PC-3 (cell line): ENCODE data around the gene MAFB. TPM values are rescaled to one million over a fixed set of nuclear protein-coding genes. Genes with fewer than 3 reads are reported as not detected.

Experiments
- ATAC-seq: fragments of 200-7000 bp; cut with Tn5 transposase; 2 replicates; pipeline ENCODE4 v1.9.1; 2020; ENCODE audit warnings: mild to moderate bottlenecking, moderate library complexity
- BruUV-seq: library from RNA; stranded (reverse); fragments of 400-500 nt; replicated peaks from 2 replicates; lab custom pipeline; 2021; lab: Mats Ljungman, UMichigan
- CTCF ChIA-PET: fragments of 300-600 bp; sonication (Branson Sonifier 250); formaldehyde crosslinking; loops from one replicate; lab custom pipeline; 2022; ENCODE audit warnings: antibody characterized with exemption; lab: Charles Lee
- POLR2A ChIA-PET: fragments of 300-600 bp; sonication (Branson Sonifier 250); formaldehyde crosslinking; loops from one replicate; lab custom pipeline; 2022; ENCODE audit warnings: antibody characterized with exemption; ENCODE audit not compliant: unreplicated experiment; lab: Charles Lee
- DNase-seq: peaks from one replicate; pipeline ENCODE4 v3.0.0-alpha.2; 2015
- H2AFZ ChIP-seq: fragments of 300-600 bp; sonication (generic); 2 replicates; pipeline ENCODE4 v1.6.0; 2016; ENCODE audit warnings: antibody characterized with exemption, low read length
- H3F3A ChIP-seq: fragments of 300-600 bp; sonication (generic); one replicate; pipeline ENCODE4 v1.6.0; 2017; ENCODE audit warnings: antibody characterized with exemption, low read length, control low read depth, mild to moderate bottlenecking; ENCODE audit not compliant: unreplicated experiment
- H3K27ac ChIP-seq: fragments of 300-600 bp; sonication (generic); 2 replicates; pipeline ENCODE4 v1.5.1; 2016; ENCODE audit warnings: mild to moderate bottlenecking, low read length
- H3K27me3 ChIP-seq: fragments of 300-600 bp; sonication (generic); 2 replicates; pipeline ENCODE4 v1.6.1; 2016; ENCODE audit warnings: low read length, mixed read lengths
- H3K36me3 ChIP-seq: fragments of 300-600 bp; sonication (generic); 2 replicates; pipeline ENCODE4 v1.6.1; 2016; ENCODE audit warnings: low read depth, mixed run types, low read length, mixed read lengths
- H3K4me1 ChIP-seq: fragments of 300-600 bp; sonication (generic); 2 replicates; pipeline ENCODE4 v1.5.1; 2016; ENCODE audit warnings: low read length; ENCODE audit not compliant: insufficient read depth
- H3K4me2 ChIP-seq: fragments of 300-600 bp; sonication (generic); 2 replicates; pipeline ENCODE4 v1.6.0; 2016; ENCODE audit warnings: low read length
- H3K4me3 ChIP-seq: fragments of 300-600 bp; sonication (generic); 2 replicates; pipeline ENCODE4 v1.5.1; 2016; ENCODE audit warnings: mild to moderate bottlenecking, low read length, mixed read lengths
- H3K79me2 ChIP-seq: fragments of 300-600 bp; sonication (generic); 2 replicates; pipeline ENCODE4 v1.6.1; 2017; ENCODE audit warnings: low read length, mixed read lengths
- H3K9ac ChIP-seq: fragments of 300-600 bp; sonication (generic); 2 replicates; pipeline ENCODE4 v1.6.0; 2016; ENCODE audit warnings: mild to moderate bottlenecking, low read length
- H3K9me2 ChIP-seq: fragments of 300-600 bp; sonication (generic); replicated peaks from 2 replicates; pipeline ENCODE4 v1.6.1; 2016; ENCODE audit warnings: mixed run types, low read length, mixed read lengths
- H3K9me3 ChIP-seq: fragments of 300-600 bp; sonication (generic); 2 replicates; pipeline ENCODE4 v1.6.1; 2016; ENCODE audit warnings: low read length, mixed read lengths
- H4K20me1 ChIP-seq: fragments of 300-600 bp; sonication (generic); 2 replicates; pipeline ENCODE4 v1.6.1; 2016; ENCODE audit warnings: low read length, mixed read lengths
- EZH2 ChIP-seq: fragments of 300-600 bp; sonication (generic); IDR thresholded peaks from one replicate; pipeline ENCODE4 v1.6.1; 2017; ENCODE audit warnings: antibody characterized with exemption, mild to moderate bottlenecking, low read length; ENCODE audit not compliant: unreplicated experiment
- EZH2phosphoT487 ChIP-seq: fragments of 300-600 bp; sonication (generic); IDR thresholded peaks from 2 replicates; pipeline ENCODE4 v1.6.1; 2018; ENCODE audit warnings: mild to moderate bottlenecking, antibody characterized with exemption, low read length, borderline replicate concordance
- intact Hi-C: fragments of 100-400 bp; cut with micrococcal nuclease; formaldehyde crosslinking; loops from 2 replicates; pipeline ENCODE4 v1.9.0; 2023
- total RNA-seq: library from RNA; depleted of rRNA; stranded (reverse); fragments of >200 nt; gene quantifications from 2 replicates; pipeline ENCODE4 v1.2.3, GENCODE V29; 2014
- TF ChIP-seq, protein P1 (sequence below): fragments of 300-600 bp; sonication (generic); conservative IDR thresholded peaks from 2 replicates; pipeline ENCODE4 v1.5.1; 2017; ENCODE audit warnings: antibody characterized with exemption, low read depth, mild to moderate bottlenecking, low read length

MAFB gene
- total RNA-seq, 1 experiment from 2014 or later = 0.04 TPM

DNA sequence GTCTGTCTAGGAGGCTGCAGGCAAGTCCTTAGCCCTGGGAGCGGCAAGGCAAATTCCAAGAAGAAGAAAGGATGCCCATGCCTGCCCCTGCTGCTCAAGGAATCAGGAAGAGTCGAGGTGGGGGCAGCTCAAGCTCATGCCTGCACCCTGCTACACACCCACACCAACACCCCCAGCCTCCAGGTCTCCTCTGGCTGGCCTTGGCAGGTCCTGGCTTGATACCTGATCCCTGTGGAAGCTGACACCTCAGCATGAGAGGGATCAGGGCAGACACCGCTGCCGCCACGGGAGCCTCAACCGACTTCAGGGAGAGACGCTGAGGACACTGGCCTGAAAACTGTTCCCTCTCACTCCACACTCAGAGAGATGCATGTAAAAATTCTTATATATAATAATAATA lies 35.5 kb upstream of the MAFB start:
- Histone ChIP-seq H3K4me2 (no peak overlapping the region), H4K20me1 (no peaks in the 10 kb centered on the region), H3K79me2 (no peaks in the 10 kb centered on the region), H2AFZ (no peak overlapping the region), H3K9ac (no peak overlapping the region), H3K9me2 (no peaks in the 10 kb centered on the region), H3K27me3 (peaks cover 65% of the 10 kb centered on the region), H3K9me3 (no peaks in the 10 kb centered on the region), H3K4me1 (no peaks in the 10 kb centered on the region), H3K27ac (no peak overlapping the region), H3K36me3 (no peaks in the 10 kb centered on the region), H3K4me3 (no peak overlapping the region), H3F3A (no peaks in the 10 kb centered on the region)
- ChIA-PET CTCF (no interaction called here), POLR2A (no interaction called here)
- no peak for DNase-seq
- no peak for ATAC-seq
- TF ChIP-seq EZH2 = no peak
- TF ChIP-seq EZH2phosphoT487 = no peak
- TF ChIP-seq, protein P1, sequence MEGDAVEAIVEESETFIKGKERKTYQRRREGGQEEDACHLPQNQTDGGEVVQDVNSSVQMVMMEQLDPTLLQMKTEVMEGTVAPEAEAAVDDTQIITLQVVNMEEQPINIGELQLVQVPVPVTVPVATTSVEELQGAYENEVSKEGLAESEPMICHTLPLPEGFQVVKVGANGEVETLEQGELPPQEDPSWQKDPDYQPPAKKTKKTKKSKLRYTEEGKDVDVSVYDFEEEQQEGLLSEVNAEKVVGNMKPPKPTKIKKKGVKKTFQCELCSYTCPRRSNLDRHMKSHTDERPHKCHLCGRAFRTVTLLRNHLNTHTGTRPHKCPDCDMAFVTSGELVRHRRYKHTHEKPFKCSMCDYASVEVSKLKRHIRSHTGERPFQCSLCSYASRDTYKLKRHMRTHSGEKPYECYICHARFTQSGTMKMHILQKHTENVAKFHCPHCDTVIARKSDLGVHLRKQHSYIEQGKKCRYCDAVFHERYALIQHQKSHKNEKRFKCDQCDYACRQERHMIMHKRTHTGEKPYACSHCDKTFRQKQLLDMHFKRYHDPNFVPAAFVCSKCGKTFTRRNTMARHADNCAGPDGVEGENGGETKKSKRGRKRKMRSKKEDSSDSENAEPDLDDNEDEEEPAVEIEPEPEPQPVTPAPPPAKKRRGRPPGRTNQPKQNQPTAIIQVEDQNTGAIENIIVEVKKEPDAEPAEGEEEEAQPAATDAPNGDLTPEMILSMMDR = no peak
- intact Hi-C loops = no loop called here
- BruUV-seq = no TSS peak

GRCh38 chr20:40720826-40721225 lies 31.8 kb upstream of the MAFB start:
- intact Hi-C loops = no loop called here
- no peaks in the 10 kb centered on the region for H3K9me2 ChIP-seq
- no peaks in the 10 kb centered on the region for H3K9me3 ChIP-seq
- H3K9ac ChIP-seq = no peak overlapping the region
- no peak overlapping the region for H3K27ac ChIP-seq
- TF ChIP-seq EZH2 = no peak
- TF ChIP-seq, protein P1 = no peak
- TF ChIP-seq EZH2phosphoT487 = no peak
- H3K36me3 ChIP-seq = no peaks in the 10 kb centered on the region
- DNase-seq (no peak), ATAC-seq (no peak)
- H3K4me2 ChIP-seq = no peak overlapping the region
- no peaks in the 10 kb centered on the region for H3K79me2 ChIP-seq
- CTCF ChIA-PET = no interaction called here
- no peaks in the 10 kb centered on the region for H4K20me1 ChIP-seq
- H3F3A ChIP-seq = no peaks in the 10 kb centered on the region
- peaks cover 91% of the 10 kb centered on the region for H3K27me3 ChIP-seq
- H2AFZ ChIP-seq = no peak overlapping the region
- H3K4me1 ChIP-seq = no peaks in the 10 kb centered on the region
- no TSS peak for BruUV-seq
- POLR2A ChIA-PET = no interaction called here
- no peak overlapping the region for H3K4me3 ChIP-seq

DNA sequence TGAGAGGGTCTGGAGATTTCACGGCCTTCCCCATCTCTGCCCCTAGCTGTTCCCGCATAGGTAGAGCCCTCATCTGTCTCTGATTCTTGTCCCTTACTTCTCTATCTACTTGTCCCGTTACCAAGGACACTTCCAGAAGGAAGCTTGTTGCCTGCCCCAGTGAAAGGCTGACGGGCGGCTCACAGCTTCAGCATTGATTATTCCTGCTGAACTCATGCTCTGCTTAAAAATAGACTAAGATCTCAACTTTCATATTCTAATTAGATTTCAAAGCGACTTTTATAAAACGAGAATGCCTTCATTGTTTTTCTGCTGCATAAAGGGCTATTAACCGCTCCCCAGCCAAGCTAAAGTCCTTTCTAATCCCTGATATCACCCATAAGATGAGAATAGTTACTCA lies 31.1 kb upstream of the MAFB start:
- no peaks in the 10 kb centered on the region for H3K9me3 ChIP-seq

More for the DNA sequence above, 31.1 kb upstream of the MAFB start:
- ChIA-PET CTCF (no interaction called here), POLR2A (no interaction called here)
- H3K4me2 ChIP-seq = no peak overlapping the region
- no peak overlapping the region for H3K27ac ChIP-seq
- no peak for TF ChIP-seq EZH2phosphoT487
- no peak for TF ChIP-seq EZH2
- TF ChIP-seq, protein P1 = no peak
- ATAC-seq (no peak), DNase-seq (no peak)
- H3K9ac ChIP-seq = no peak overlapping the region
- peaks cover 91% of the 10 kb centered on the region for H3K27me3 ChIP-seq
- intact Hi-C loops = no loop called here
- no peaks in the 10 kb centered on the region for H3K9me2 ChIP-seq
- H3K79me2 ChIP-seq = no peaks in the 10 kb centered on the region
- no peaks in the 10 kb centered on the region for H3K4me1 ChIP-seq
- H3K36me3 ChIP-seq = no peaks in the 10 kb centered on the region
- no TSS peak for BruUV-seq
- no peaks in the 10 kb centered on the region for H4K20me1 ChIP-seq
- no peaks in the 10 kb centered on the region for H3F3A ChIP-seq
- H2AFZ ChIP-seq = no peak overlapping the region
- H3K4me3 ChIP-seq = no peak overlapping the region
